ENCODE measurements around the gene ATXN10. TPM values are rescaled to one million over a fixed set of nuclear protein-coding genes. Genes with fewer than 3 reads are reported as not detected.

The ATXN10 gene
- total RNA-seq, 4 donors from 2014 or later, result 28.4 to 184 (median 66.3) TPM

GRCh38 chr22:45845076-45845487, 173.4 kb downstream of the ATXN10 start:
- Histone ChIP-seq H3K27me3 (no peaks in the 10 kb centered on the region), H3K36me3 (no peaks in the 10 kb centered on the region), H3K27ac (no peak overlapping the region), H3K9me3 (no peaks in the 10 kb centered on the region), H3K4me1 (no peaks in the 10 kb centered on the region), H3K4me3 (no peak overlapping the region)
- DNase-seq, result no peak
- TF ChIP-seq POLR2A (IDR thresholded peaks at IDR 0.05) (no peak), CTCF (IDR thresholded peaks at IDR 0.05) (no peak)

GRCh38 chr22:45846952-45847351, 175.3 kb downstream of the ATXN10 start:
- DNase-seq, result no peak
- Histone ChIP-seq H3K9me3 (no peaks in the 10 kb centered on the region), H3K4me3 (no peak overlapping the region), H3K4me1 (no peaks in the 10 kb centered on the region), H3K36me3 (peaks cover 0 to 9% (median 0%) of the 10 kb centered on the region in 3 donors), H3K27me3 (no peaks in the 10 kb centered on the region), H3K27ac (no peak overlapping the region)
- no peak for TF ChIP-seq CTCF (IDR thresholded peaks at IDR 0.05)
- TF ChIP-seq POLR2A (IDR thresholded peaks at IDR 0.05), result no peak

GRCh38 chr22:45848904-45849303, 177.3 kb downstream of the ATXN10 start:
- Histone ChIP-seq H3K27me3 (no peaks in the 10 kb centered on the region), H3K4me1 (no peaks in the 10 kb centered on the region), H3K27ac (no peak overlapping the region), H3K9me3 (peaks cover 0 to 11% (median 0%) of the 10 kb centered on the region in 4 donors), H3K4me3 (no peak overlapping the region), H3K36me3 (peaks cover 0 to 17% (median 0%) of the 10 kb centered on the region in 3 donors)
- no peak for DNase-seq
- TF ChIP-seq POLR2A (IDR thresholded peaks at IDR 0.05), result no peak

GRCh38 chr22:45852826-45853225, 181.2 kb downstream of the ATXN10 start:
- no peak for DNase-seq
- no peak overlapping the region for H3K4me3 ChIP-seq
- no peak overlapping the region for H3K27ac ChIP-seq
- no peaks in the 10 kb centered on the region for H3K27me3 ChIP-seq
- peaks cover 0 to 28% (median 0%) of the 10 kb centered on the region in 3 donors for H3K36me3 ChIP-seq
- H3K4me1 ChIP-seq, result no peaks in the 10 kb centered on the region
- peaks cover 0 to 11% (median 0%) of the 10 kb centered on the region in 4 donors for H3K9me3 ChIP-seq
- no peak for TF ChIP-seq CTCF (IDR thresholded peaks at IDR 0.05)
- TF ChIP-seq POLR2A (IDR thresholded peaks at IDR 0.05), result no peak

GRCh38 chr22:45855961-45856360, 184.3 kb downstream of the ATXN10 start:
- Histone ChIP-seq H3K27me3 (no peaks in the 10 kb centered on the region), H3K27ac (no peak overlapping the region), H3K4me1 (no peaks in the 10 kb centered on the region), H3K9me3 (peaks cover 0 to 11% (median 0%) of the 10 kb centered on the region in 4 donors), H3K4me3 (no peak overlapping the region), H3K36me3 (peaks cover 0 to 28% (median 0%) of the 10 kb centered on the region in 3 donors)
- DNase-seq, result no peak
- TF ChIP-seq CTCF (IDR thresholded peaks at IDR 0.05), result no peak
- TF ChIP-seq POLR2A (IDR thresholded peaks at IDR 0.05), result no peak

GRCh38 chr22:45857519-45857918, 185.9 kb downstream of the ATXN10 start:
- no peak for DNase-seq
- H3K4me3 ChIP-seq, result no peak overlapping the region
- peaks cover 0 to 14% (median 0%) of the 10 kb centered on the region in 3 donors for H3K36me3 ChIP-seq
- TF ChIP-seq CTCF (IDR thresholded peaks at IDR 0.05) (no peak), POLR2A (IDR thresholded peaks at IDR 0.05) (no peak)
- H3K4me1 ChIP-seq, result no peaks in the 10 kb centered on the region
- no peaks in the 10 kb centered on the region for H3K27me3 ChIP-seq
- H3K27ac ChIP-seq, result no peak overlapping the region
- peaks cover 0 to 6% (median 0%) of the 10 kb centered on the region in 4 donors for H3K9me3 ChIP-seq
